Choroid plexus epithelial cell (primary cell): Measurements from ENCODE around the gene CREB5.
A peak's percentile ranks its signal among the peaks of the same experiment; 100 is the strongest.

Source experiments
- DNase-seq: peaks from one replicate; pipeline ENCODE4 v3.0.0-alpha.2; 2010; ENCODE audit warnings: low read depth
- H3K4me3 ChIP-seq: 2 replicates; pipeline ENCODE4 v1.5.1; 2011; ENCODE audit warnings: low read depth, mild to moderate bottlenecking, control low read depth, low read length, moderate library complexity
- CTCF ChIP-seq: conservative IDR thresholded peaks from 2 replicates; pipeline ENCODE4 v1.5.1; 2011; ENCODE audit warnings: low read depth, mild to moderate bottlenecking, control low read depth, inconsistent platforms, low read length, moderate library complexity

Gene CREB5

GRCh38 chr7:28836716-28837115, 424.4 kb downstream of the CREB5 start:
- peak; percentile 24 for DNase-seq
- H3K4me3 ChIP-seq = no peak overlapping the region
- TF ChIP-seq CTCF = no peak

- DNase-seq = no peak
- no peak for TF ChIP-seq CTCF
- no peak overlapping the region for H3K4me3 ChIP-seq
Observed at GRCh38 chr7:28837216-28837615, 424.9 kb downstream of the CREB5 start.

DNA sequence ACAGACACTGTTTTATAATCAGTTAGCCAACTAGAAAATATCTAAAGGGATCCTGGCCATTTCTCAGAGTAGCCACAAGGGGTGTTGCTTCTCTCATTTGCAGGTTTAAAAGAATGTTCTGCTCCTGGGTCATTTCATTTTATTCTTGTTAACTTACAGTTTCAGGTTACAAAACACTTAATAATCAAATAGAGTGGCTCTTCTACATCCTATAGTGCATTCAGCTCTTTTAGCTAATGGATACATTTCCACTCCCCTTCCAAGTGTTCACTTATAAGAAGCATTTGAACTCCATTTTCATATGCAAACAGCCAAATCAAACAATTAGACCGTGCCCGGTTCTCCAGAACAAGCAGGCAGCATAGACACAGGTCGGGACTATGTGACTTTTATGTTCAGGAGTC, 428.3 kb downstream of the CREB5 start:
- DNase-seq = peak; percentile 52
- no peak overlapping the region for H3K4me3 ChIP-seq
- TF ChIP-seq CTCF = peak; percentile 69

DNA sequence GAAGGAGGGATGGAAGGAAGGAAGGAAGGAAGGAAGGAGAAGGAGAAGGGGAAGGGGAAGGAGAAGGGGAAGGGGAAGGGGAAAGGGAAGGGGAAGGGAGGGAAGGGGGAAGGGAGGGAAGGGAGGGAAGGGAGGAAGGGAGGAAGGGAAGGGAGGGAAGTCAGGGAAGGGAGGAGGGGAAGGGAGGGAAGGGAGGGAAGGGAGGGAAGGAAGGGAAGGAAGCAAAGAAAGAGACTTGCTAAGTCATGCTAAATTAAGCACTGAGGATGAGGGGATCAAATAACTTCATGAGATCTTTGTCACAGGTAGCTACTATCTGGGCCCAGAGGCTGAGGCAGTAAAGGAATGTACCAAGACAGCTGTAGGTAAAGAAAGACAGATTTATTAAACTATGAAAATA, 429.4 kb downstream of the CREB5 start:
- no peak for DNase-seq
- no peak for TF ChIP-seq CTCF

GRCh38 chr7:28842769-28843295, 430.5 kb downstream of the CREB5 start:
- no peak for TF ChIP-seq CTCF
- no peak overlapping the region for H3K4me3 ChIP-seq
- DNase-seq = no peak

More for the DNA sequence above, 429.4 kb downstream of the CREB5 start:
- no peak overlapping the region for H3K4me3 ChIP-seq

DNA sequence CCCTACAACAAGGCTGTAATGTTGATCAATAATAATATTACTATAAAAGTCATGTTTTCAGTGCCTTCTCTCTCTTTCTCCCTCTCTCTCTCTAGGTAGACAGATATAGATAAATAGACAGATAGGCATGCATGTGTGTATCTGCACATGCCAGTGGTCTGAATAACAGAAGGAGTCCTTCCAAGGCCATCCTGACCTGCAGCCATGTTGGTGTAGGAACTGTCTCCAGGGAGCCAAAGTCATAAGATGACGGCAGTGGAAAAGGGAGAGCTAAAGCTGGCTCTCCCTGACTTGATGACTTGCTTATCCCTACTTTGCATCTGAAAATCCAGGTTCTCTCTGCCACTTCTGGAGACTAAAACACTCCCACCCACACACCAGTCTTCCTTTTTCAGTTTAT, 432.8 kb downstream of the CREB5 start:
- TF ChIP-seq CTCF = no peak
- DNase-seq = no peak

DNA sequence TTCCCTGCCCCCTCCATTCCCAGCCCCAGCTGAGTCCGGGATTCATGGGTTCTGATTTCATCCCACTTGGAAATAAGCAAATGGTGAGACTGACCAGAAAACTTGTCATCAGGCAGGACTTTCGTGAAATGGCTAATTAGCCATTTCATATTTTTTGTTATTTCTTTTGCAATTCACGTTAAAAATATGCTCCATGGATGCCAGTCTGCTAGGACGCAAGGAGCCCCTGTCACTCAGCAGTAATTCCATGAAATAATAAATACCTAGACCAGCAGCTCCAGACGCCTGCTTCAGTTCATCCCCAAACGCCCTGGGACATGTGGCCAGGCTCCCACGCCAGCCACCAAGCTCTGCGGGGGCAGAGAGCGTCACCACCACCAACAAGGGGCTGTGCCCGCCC, 434.9 kb downstream of the CREB5 start:
- DNase-seq = no peak
- no peak overlapping the region for H3K4me3 ChIP-seq
- no peak for TF ChIP-seq CTCF

More for the DNA sequence above, 432.8 kb downstream of the CREB5 start:
- no peak overlapping the region for H3K4me3 ChIP-seq
